GM18868 (cell line): Measurements from ENCODE around the gene LSR.
"Not testable (repeated sequence)": the region's sequence is repeated elsewhere in the genome, so short reads cannot be mapped to it uniquely, and the experiment has no call there.

Experiments used
- ATAC-seq: cut with Tn5 transposase; IDR thresholded peaks from one replicate; pipeline ENCODE4 v1.9.1; 2021; ENCODE audit warnings: mild to moderate bottlenecking, moderate library complexity; ENCODE audit not compliant: unreplicated experiment

The LSR gene

GRCh38 chr19:35216833-35217648, 31.8 kb upstream of the LSR start:
- no peak for ATAC-seq

GRCh38 chr19:35217649-35217990, 31.2 kb upstream of the LSR start:
- ATAC-seq, result no peak

GRCh38 chr19:35219008-35219407, 29.8 kb upstream of the LSR start:
- ATAC-seq, result no peak

- ATAC-seq, result no peak
Observed at GRCh38 chr19:35220315-35220921, 28.4 kb upstream of the LSR start.

GRCh38 chr19:35220973-35221590, 27.7 kb upstream of the LSR start:
- ATAC-seq, result not testable (repeated sequence)

- ATAC-seq, result no peak
Observed at GRCh38 chr19:35222373-35223015, 26.3 kb upstream of the LSR start.

- ATAC-seq, result no peak
Observed at GRCh38 chr19:35223084-35223790, 25.6 kb upstream of the LSR start.

- no peak for ATAC-seq
Observed at GRCh38 chr19:35223862-35224505, 24.8 kb upstream of the LSR start.

- no peak for ATAC-seq
Observed at GRCh38 chr19:35224681-35225571, 23.9 kb upstream of the LSR start.

GRCh38 chr19:35225951-35226350, 22.9 kb upstream of the LSR start:
- ATAC-seq, result no peak

- ATAC-seq, result no peak
Observed at GRCh38 chr19:35226748-35227147, 22.1 kb upstream of the LSR start.

GRCh38 chr19:35228177-35228930, 20.4 kb upstream of the LSR start, which contains the start of gene FAM187B:
FAM187B (minus strand) TSS chr19:35228739; CDS start chr19:35228680, 59 bp downstream.
- no peak for ATAC-seq

- ATAC-seq, result no peak
Observed at GRCh38 chr19:35229601-35230000, 19.2 kb upstream of the LSR start.

GRCh38 chr19:35231956-35232645, 16.7 kb upstream of the LSR start:
- no peak for ATAC-seq

- no peak for ATAC-seq
Observed at GRCh38 chr19:35232912-35233311, 15.9 kb upstream of the LSR start.

GRCh38 chr19:35236638-35237400, 12.0 kb upstream of the LSR start:
- ATAC-seq, result no peak

- not testable (repeated sequence) for ATAC-seq
Observed at GRCh38 chr19:35239597-35239996, 9.2 kb upstream of the LSR start.
